ENCODE data around the gene CENPQ. TPM values are rescaled to one million over a fixed set of nuclear protein-coding genes. Genes with fewer than 3 reads are reported as not detected.

The CENPQ gene, protein sequence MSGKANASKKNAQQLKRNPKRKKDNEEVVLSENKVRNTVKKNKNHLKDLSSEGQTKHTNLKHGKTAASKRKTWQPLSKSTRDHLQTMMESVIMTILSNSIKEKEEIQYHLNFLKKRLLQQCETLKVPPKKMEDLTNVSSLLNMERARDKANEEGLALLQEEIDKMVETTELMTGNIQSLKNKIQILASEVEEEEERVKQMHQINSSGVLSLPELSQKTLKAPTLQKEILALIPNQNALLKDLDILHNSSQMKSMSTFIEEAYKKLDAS
- total RNA-seq: 6.4 and 6.5 TPM in 2 replicates

DNA sequence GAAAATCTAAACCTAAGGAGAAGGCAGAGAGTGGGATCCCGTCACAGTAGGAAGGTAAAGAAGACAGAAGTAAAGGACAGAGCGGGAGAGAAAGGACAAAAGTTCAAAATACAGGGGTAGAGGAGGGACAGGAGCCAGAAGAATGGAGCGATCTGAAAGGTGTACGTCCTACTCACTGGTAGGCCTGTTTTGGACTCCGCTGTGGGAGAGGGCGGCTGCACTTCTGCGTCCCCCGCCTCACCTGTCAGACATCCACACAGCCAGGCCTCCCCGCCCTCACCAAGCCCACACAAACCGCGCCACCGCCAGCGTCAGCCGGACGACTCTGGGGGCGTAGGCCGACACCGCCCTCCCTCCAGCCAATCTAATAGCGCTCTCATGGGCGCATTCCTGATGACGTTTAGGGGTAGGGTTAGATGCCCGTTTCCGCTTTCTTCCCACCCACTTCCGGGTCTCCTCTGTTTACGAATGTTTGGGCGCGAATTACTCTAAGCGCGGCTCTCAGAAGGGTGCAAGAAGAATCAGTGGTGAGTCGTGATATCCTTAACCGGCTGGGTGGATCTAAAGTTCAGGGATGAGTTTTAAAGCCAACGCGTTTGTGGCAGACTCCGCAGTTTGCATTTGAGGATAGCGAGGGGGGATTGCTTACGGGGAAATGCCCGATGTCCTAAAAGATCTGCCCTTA is at the start of gene CENPQ, which contains the start of gene MMUT:
CENPQ (plus strand) TSS at position 444 of the 685 bp plus-strand sequence. CDS start 6,807 bp downstream, outside the sequence.
MMUT (minus strand) TSS at position 327 of the 685 bp plus-strand sequence. CDS start 3,787 bp downstream, outside the sequence.

DNA sequence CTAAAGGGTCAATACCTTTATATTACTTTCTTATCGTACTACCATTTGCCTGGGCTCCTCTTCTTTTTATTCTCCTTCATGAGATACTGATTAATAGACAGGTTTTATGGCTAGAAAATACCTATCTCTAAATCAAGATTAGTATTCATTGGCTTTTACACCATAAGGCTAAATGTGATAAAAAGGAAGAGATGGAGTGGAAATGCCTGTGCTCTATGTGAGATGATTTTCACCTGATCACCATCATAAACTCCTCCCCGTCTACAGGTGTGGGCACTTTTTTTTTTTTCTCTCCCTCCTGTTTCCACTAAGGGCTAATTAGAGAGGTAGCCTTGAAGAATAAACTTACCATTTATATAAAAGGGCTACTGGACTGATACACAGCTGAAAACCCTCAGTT is 36.5 kb downstream of the CENPQ start, which contains the start of gene GLYATL3:
GLYATL3 (plus strand) TSS at position 301 of the 400 bp plus-strand sequence. CDS start 12,068 bp downstream, outside the sequence.

Other genes with a start within 250 kb of the CENPQ start
- 17.2 and 17.5 TPM in 2 replicates for gene MMUT, start 117 bp upstream of the CENPQ start, total RNA-seq
- not detected in 2 replicates for gene GLYATL3, start 36.6 kb downstream of the CENPQ start, total RNA-seq
- gene C6orf141, start 87.3 kb downstream of the CENPQ start, total RNA-seq: 2.6 and 2.7 TPM in 2 replicates
- gene RHAG, start 173.5 kb downstream of the CENPQ start, total RNA-seq: not detected in 2 replicates